Liver (tissue), 9 donors: Measurements from ENCODE around the gene BRF1. TPM values are rescaled to one million over a fixed set of nuclear protein-coding genes. Genes with fewer than 3 reads are reported as not detected.

Experiments used
- DNase-seq: peaks from one replicate; pipeline ENCODE4 v3.0.0-alpha.2; 2017; ENCODE audit warnings: low spot score
- H3K27ac ChIP-seq, 2 donors: one replicate each; pipeline ENCODE4 v1.7.0; 2013; ENCODE audit warnings: inconsistent platforms in 2 of 2, low read length in 2 of 2, control low read depth in 1 of 2, low read depth in 1 of 2, mild to moderate bottlenecking in 1 of 2
- H3K27me3 ChIP-seq, 4 donors: one replicate each; pipeline versions ENCODE4 v1.6.1 to v1.7.0; 2013; ENCODE audit warnings: low read length in 3 of 4, inconsistent platforms in 1 of 4, mild to moderate bottlenecking in 1 of 4, moderate library complexity in 1 of 4; ENCODE audit not compliant: control insufficient read depth in 4 of 4, insufficient read depth in 4 of 4
- H3K36me3 ChIP-seq, 4 donors: one replicate each; pipeline versions ENCODE4 v1.6.1 to v1.7.0; 2013; ENCODE audit warnings: low read length in 3 of 4, mild to moderate bottlenecking in 3 of 4, low read depth in 1 of 4, moderate library complexity in 1 of 4; ENCODE audit not compliant: control insufficient read depth in 4 of 4, insufficient read depth in 3 of 4
- H3K4me1 ChIP-seq, 4 donors: one replicate each; pipeline versions ENCODE4 v1.6.1 to v1.7.0; 2013; ENCODE audit warnings: low read length in 3 of 4, mild to moderate bottlenecking in 3 of 4, moderate library complexity in 1 of 4; ENCODE audit not compliant: control insufficient read depth in 4 of 4, insufficient read depth in 4 of 4
- H3K4me3 ChIP-seq, 3 donors: one replicate each; pipeline versions ENCODE4 v1.6.1 to v1.7.0; 2013; ENCODE audit warnings: low read length in 3 of 3, control low read depth in 1 of 3, low read depth in 1 of 3, mild to moderate bottlenecking in 1 of 3
- H3K9ac ChIP-seq, 2 donors: one replicate each; pipeline ENCODE4 v1.7.0; 2013; ENCODE audit warnings: low read length in 2 of 2, mild to moderate bottlenecking in 2 of 2, moderate library complexity in 2 of 2, control low read depth in 1 of 2, low read depth in 1 of 2
- H3K9me3 ChIP-seq, 4 donors: one replicate each; pipeline versions ENCODE4 v1.6.1 to v1.7.0; 2013; ENCODE audit warnings: low read length in 3 of 4; ENCODE audit not compliant: control insufficient read depth in 4 of 4
- FOXA1 ChIP-seq: IDR thresholded peaks from 2 replicates; pipeline ENCODE4 v1.6.1; 2016; ENCODE audit warnings: antibody characterized with exemption
- FOXA2 ChIP-seq: IDR thresholded peaks from 2 replicates; pipeline ENCODE4 v1.6.1; 2016; ENCODE audit warnings: antibody characterized with exemption
- GABPA ChIP-seq, 2 donors: IDR thresholded peaks in 1 of 2; conservative IDR thresholded peaks in 1 of 2; 2 replicates each; pipeline ENCODE4 v1.6.1; 2016; ENCODE audit warnings: antibody characterized with exemption in 2 of 2, mild to moderate bottlenecking in 1 of 2, moderate library complexity in 1 of 2
- HNF4A ChIP-seq, 2 donors: conservative IDR thresholded peaks; 2 replicates each; pipeline ENCODE4 v1.6.1; 2016; ENCODE audit warnings: antibody characterized with exemption in 2 of 2, mild to moderate bottlenecking in 2 of 2
- JUND ChIP-seq, 2 donors: IDR thresholded peaks; 2 replicates each; pipeline ENCODE4 v1.6.1; 2016; ENCODE audit warnings: antibody characterized with exemption in 2 of 2
- NR2F2 ChIP-seq: IDR thresholded peaks from 2 replicates; pipeline ENCODE4 v1.6.1; 2016; ENCODE audit warnings: antibody characterized with exemption
- RAD21 ChIP-seq, 2 donors: IDR thresholded peaks; 2 replicates each; pipeline ENCODE4 v1.6.1; 2016; ENCODE audit warnings: antibody characterized with exemption in 2 of 2, mild to moderate bottlenecking in 2 of 2
- RXRA ChIP-seq, 2 donors: IDR thresholded peaks; 2 replicates each; pipeline ENCODE4 v1.6.1; 2017 to 2018; ENCODE audit warnings: antibody characterized with exemption in 2 of 2, mild to moderate bottlenecking in 1 of 2
- TAF1 ChIP-seq: conservative IDR thresholded peaks from 2 replicates; pipeline ENCODE4 v1.6.1; 2016; ENCODE audit warnings: antibody characterized with exemption, mild to moderate bottlenecking
- YY1 ChIP-seq: IDR thresholded peaks from 2 replicates; pipeline ENCODE4 v1.6.1; 2016; ENCODE audit warnings: antibody characterized with exemption, mild to moderate bottlenecking
- WGBS: extraction: QIAGEN DNeasy Blood & Tissue Kit; methylation state at CpG from one replicate; pipeline ENCODE4 v1.1.7; 2013; 5-methylcytosine and 5-hydroxymethylcytosine counted together
- polyA plus RNA-seq, 2 donors: library from polyadenylated mRNA; stranded (reverse) in 1 of 2; unstranded in 1 of 2; fragments of 200-250 nt in 1 of 2; fragments of >200 nt in 1 of 2; fragmentation: Nextera tagmentation in 1 of 2; extraction: Ambion mirVana in 1 of 2; gene quantifications; one replicate each; pipeline versions ENCODE4 v1.2.1 to v1.2.3, GENCODE V29; 2013 to 2015
- total RNA-seq, 2 donors: library from RNA; depleted of rRNA; stranded (reverse); fragments of >200 nt; gene quantifications; one replicate each; pipeline ENCODE4 v1.2.3, GENCODE V29; 2014
- TF ChIP-seq, protein P1 (sequence below): IDR thresholded peaks from 2 replicates; pipeline ENCODE4 v1.6.1; 2016; ENCODE audit warnings: antibody characterized with exemption
- TF ChIP-seq, protein P2 (sequence below): IDR thresholded peaks from 2 replicates; pipeline ENCODE4 v1.6.1; 2016; ENCODE audit warnings: antibody characterized with exemption, mild to moderate bottlenecking
- TF ChIP-seq, protein P3 (sequence below): fragments of 150-350 bp; IDR thresholded peaks from 2 replicates; pipeline ENCODE4 v1.5.1; 2017; ENCODE audit warnings: improper control_type of control experiment, low read depth, low read length; ENCODE audit not compliant: missing input control
- TF ChIP-seq, protein P4 (sequence below): IDR thresholded peaks from 2 replicates; pipeline ENCODE4 v1.6.1; 2016; ENCODE audit warnings: antibody characterized with exemption
- donor health status: healthy.
- donor health status: healthy.
- donor health status: healthy.
- donor health status: healthy.
- donor health status: healthy.

Gene BRF1
- total and polyA plus RNA-seq, 4 donors: 4.6 to 24.1 (median 10.6) TPM

DNA sequence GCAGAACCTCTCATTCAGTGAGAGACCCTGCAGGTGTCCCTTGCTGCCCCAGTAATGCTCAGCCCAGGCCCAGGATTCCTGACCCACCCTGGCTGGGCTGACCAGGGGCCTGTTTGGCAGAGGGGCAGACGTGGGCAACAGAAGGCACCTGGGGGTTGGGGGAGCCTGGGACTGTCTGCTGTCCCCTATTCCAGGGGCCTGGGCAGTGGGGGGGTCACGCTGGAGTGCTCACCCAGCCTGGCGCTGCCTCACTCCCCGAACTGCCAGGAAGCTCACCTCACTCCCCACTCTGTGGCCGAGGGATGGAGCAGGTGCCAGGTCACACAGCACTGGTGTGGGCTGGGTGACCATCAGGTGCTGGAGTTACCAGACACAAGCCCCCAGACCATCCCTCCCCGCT is 97.1 kb downstream of the BRF1 start:
- Histone ChIP-seq H3K9me3 (no peaks in the 10 kb centered on the region), H3K27ac (peak overlapping the region in 1 of 2 donors; percentile 71), H3K9ac (no peak overlapping the region), H3K27me3 (no peaks in the 10 kb centered on the region), H3K4me1 (peaks cover 12 to 32% (median 24%) of the 10 kb centered on the region in 4 donors), H3K36me3 (no peaks in the 10 kb centered on the region), H3K4me3 (no peak overlapping the region)
- WGBS: 82% methylated on average over 6 of the region's 6 CpGs
- no peak for TF ChIP-seq TAF1
- DNase-seq: no peak

DNA sequence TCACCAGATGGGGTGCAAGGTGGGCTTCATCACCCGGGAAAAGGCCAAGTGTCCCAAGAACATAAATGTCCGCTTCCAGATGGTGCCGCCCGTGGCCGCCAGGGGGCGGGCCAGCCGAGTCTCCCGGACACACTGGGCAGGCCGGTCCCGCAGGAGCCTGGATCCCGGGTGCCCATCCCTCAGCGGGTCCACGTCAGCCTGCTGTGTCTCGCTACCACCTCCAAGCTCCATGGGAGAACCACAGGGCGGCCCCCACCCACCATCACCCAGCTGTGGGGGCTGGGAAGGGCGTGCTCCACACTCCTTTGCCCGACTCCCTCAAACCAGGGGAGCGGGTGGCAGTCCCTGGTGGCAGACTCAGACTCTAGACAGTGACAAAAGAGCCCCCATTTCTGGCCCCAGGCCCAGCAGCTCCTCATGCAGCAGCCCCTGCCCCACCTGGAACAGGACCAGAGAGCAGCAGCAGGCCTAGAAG is 97.7 kb downstream of the BRF1 start:
- TF ChIP-seq RAD21 (IDR thresholded peaks at IDR 0.05): peak; percentile 80 to 86
- no peak for TF ChIP-seq RXRA (IDR thresholded peaks at IDR 0.05)
- TF ChIP-seq, protein P1, sequence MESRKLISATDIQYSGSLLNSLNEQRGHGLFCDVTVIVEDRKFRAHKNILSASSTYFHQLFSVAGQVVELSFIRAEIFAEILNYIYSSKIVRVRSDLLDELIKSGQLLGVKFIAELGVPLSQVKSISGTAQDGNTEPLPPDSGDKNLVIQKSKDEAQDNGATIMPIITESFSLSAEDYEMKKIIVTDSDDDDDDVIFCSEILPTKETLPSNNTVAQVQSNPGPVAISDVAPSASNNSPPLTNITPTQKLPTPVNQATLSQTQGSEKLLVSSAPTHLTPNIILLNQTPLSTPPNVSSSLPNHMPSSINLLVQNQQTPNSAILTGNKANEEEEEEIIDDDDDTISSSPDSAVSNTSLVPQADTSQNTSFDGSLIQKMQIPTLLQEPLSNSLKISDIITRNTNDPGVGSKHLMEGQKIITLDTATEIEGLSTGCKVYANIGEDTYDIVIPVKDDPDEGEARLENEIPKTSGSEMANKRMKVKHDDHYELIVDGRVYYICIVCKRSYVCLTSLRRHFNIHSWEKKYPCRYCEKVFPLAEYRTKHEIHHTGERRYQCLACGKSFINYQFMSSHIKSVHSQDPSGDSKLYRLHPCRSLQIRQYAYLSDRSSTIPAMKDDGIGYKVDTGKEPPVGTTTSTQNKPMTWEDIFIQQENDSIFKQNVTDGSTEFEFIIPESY: no peak
- TF ChIP-seq, protein P2, sequence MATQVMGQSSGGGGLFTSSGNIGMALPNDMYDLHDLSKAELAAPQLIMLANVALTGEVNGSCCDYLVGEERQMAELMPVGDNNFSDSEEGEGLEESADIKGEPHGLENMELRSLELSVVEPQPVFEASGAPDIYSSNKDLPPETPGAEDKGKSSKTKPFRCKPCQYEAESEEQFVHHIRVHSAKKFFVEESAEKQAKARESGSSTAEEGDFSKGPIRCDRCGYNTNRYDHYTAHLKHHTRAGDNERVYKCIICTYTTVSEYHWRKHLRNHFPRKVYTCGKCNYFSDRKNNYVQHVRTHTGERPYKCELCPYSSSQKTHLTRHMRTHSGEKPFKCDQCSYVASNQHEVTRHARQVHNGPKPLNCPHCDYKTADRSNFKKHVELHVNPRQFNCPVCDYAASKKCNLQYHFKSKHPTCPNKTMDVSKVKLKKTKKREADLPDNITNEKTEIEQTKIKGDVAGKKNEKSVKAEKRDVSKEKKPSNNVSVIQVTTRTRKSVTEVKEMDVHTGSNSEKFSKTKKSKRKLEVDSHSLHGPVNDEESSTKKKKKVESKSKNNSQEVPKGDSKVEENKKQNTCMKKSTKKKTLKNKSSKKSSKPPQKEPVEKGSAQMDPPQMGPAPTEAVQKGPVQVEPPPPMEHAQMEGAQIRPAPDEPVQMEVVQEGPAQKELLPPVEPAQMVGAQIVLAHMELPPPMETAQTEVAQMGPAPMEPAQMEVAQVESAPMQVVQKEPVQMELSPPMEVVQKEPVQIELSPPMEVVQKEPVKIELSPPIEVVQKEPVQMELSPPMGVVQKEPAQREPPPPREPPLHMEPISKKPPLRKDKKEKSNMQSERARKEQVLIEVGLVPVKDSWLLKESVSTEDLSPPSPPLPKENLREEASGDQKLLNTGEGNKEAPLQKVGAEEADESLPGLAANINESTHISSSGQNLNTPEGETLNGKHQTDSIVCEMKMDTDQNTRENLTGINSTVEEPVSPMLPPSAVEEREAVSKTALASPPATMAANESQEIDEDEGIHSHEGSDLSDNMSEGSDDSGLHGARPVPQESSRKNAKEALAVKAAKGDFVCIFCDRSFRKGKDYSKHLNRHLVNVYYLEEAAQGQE: no peak
- TF ChIP-seq, protein P3, sequence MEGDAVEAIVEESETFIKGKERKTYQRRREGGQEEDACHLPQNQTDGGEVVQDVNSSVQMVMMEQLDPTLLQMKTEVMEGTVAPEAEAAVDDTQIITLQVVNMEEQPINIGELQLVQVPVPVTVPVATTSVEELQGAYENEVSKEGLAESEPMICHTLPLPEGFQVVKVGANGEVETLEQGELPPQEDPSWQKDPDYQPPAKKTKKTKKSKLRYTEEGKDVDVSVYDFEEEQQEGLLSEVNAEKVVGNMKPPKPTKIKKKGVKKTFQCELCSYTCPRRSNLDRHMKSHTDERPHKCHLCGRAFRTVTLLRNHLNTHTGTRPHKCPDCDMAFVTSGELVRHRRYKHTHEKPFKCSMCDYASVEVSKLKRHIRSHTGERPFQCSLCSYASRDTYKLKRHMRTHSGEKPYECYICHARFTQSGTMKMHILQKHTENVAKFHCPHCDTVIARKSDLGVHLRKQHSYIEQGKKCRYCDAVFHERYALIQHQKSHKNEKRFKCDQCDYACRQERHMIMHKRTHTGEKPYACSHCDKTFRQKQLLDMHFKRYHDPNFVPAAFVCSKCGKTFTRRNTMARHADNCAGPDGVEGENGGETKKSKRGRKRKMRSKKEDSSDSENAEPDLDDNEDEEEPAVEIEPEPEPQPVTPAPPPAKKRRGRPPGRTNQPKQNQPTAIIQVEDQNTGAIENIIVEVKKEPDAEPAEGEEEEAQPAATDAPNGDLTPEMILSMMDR: peak; percentile 89
- no peak for TF ChIP-seq FOXA1
- peaks cover 0 to 3% (median 0%) of the 10 kb centered on the region in 4 donors for H3K27me3 ChIP-seq
- H3K9me3 ChIP-seq: no peaks in the 10 kb centered on the region

DNA sequence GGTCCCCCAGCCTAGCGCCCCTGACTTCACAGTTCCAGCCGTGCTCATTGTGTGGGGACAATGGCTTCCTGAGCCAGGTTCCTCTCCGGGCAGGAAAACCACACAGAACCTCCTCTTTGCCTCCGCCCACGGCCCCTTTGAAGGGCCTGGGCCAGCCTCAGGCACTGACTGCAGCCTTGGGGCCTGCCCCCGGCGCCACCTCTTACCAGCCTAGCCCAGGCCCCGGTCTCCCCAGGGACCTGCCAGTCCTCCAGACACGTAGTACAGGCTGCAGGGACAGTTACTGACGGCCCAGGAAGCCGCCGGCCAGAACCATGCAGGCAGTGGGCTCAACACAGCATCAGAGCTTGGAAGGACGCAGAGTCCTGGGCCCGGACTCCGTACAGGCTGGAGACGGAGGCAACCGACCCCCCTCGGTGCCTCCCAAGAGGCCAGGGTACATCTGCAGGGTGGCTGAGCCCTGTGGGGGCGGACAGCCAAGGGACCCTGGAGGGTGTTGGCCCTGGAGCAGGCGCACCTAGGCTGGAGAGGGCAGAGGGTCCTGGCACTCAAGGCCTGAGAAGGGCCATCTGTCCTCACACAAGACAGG is 98.8 kb downstream of the BRF1 start:
- DNase-seq: no peak
- H3K4me3 ChIP-seq: no peak overlapping the region
- 62% methylated on average over 20 of the region's 20 CpGs for WGBS
- H3K27ac ChIP-seq: no peak overlapping the region
- no peak overlapping the region for H3K9ac ChIP-seq
- H3K9me3 ChIP-seq: no peaks in the 10 kb centered on the region
- no peaks in the 10 kb centered on the region for H3K36me3 ChIP-seq
- H3K27me3 ChIP-seq: peaks cover 0 to 3% (median 0%) of the 10 kb centered on the region in 4 donors
- H3K4me1 ChIP-seq: peaks cover 12 to 32% (median 24%) of the 10 kb centered on the region in 4 donors
- TF ChIP-seq, protein P1: no peak
- TF ChIP-seq HNF4A (conservative IDR thresholded peaks at IDR 0.05) (no peak), RXRA (IDR thresholded peaks at IDR 0.05) (no peak), NR2F2 (no peak), YY1 (no peak), JUND (IDR thresholded peaks at IDR 0.05) (no peak), TAF1 (no peak), FOXA2 (no peak), GABPA (IDR thresholded peaks at IDR 0.05 in 1 of 2, conservative IDR thresholded peaks at IDR 0.05 in 1 of 2) (no peak), RAD21 (IDR thresholded peaks at IDR 0.05) (no peak)
- TF ChIP-seq, protein P4, sequence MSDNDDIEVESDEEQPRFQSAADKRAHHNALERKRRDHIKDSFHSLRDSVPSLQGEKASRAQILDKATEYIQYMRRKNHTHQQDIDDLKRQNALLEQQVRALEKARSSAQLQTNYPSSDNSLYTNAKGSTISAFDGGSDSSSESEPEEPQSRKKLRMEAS: no peak
- TF ChIP-seq, protein P3: no peak

More for the DNA sequence above, 97.7 kb downstream of the BRF1 start:
- Histone ChIP-seq H3K9ac (no peak overlapping the region), H3K4me1 (peaks cover 12 to 33% (median 25%) of the 10 kb centered on the region in 4 donors), H3K36me3 (no peaks in the 10 kb centered on the region), H3K4me3 (no peak overlapping the region), H3K27ac (no peak overlapping the region)
- WGBS: 9% methylated on average over 18 of the region's 18 CpGs
- DNase-seq: peak; percentile 81
